Activated T-cell treated with anti-CD3 and anti-CD28 coated beads, Interleukin-2, amount 50 U/mL, for 1 hour (primary cell): ENCODE measurements around the gene ALDH4A1.
A peak's percentile ranks its signal among the peaks of the same experiment; 100 is the strongest.

ENCODE experiments used
- DNase-seq: peaks from one replicate; pipeline ENCODE4 v3.0.0-alpha.2; 2020

Gene ALDH4A1

GRCh38 chr1:18921516-18922251, 19.3 kb upstream of the ALDH4A1 start:
- DNase-seq = no peak

- no peak for DNase-seq
These were observed 18.6 kb upstream of the ALDH4A1 start for GRCh38 chr1:18920931-18921330.

- no peak for DNase-seq
These were observed 17.6 kb upstream of the ALDH4A1 start for GRCh38 chr1:18919956-18920355.

GRCh38 chr1:18919197-18919905, 17.0 kb upstream of the ALDH4A1 start:
- no peak for DNase-seq

- no peak for DNase-seq
These were observed 16.1 kb upstream of the ALDH4A1 start for GRCh38 chr1:18918417-18918816.

- no peak for DNase-seq
These were observed 14.9 kb upstream of the ALDH4A1 start for GRCh38 chr1:18917071-18917799.

GRCh38 chr1:18915341-18915740, 13.0 kb upstream of the ALDH4A1 start:
- no peak for DNase-seq

- peak; percentile 79 for DNase-seq
These were observed 10.9 kb upstream of the ALDH4A1 start for GRCh38 chr1:18913065-18913835.

GRCh38 chr1:18912550-18912949, 10.2 kb upstream of the ALDH4A1 start:
- no peak for DNase-seq

- DNase-seq = no peak
These were observed 6.8 kb upstream of the ALDH4A1 start for GRCh38 chr1:18908911-18909771.

GRCh38 chr1:18907917-18908845, 5.8 kb upstream of the ALDH4A1 start:
- DNase-seq = no peak

- DNase-seq = peak; percentile 58
These were observed 4.9 kb upstream of the ALDH4A1 start for GRCh38 chr1:18907021-18907916.

GRCh38 chr1:18903291-18903756, 969 bp upstream of the ALDH4A1 start:
- no peak for DNase-seq

GRCh38 chr1:18901952-18902522, 318 bp downstream of the ALDH4A1 start:
- DNase-seq = no peak

GRCh38 chr1:18901147-18901951, 1.0 kb downstream of the ALDH4A1 start:
- no peak for DNase-seq

GRCh38 chr1:18900303-18900841, 2.0 kb downstream of the ALDH4A1 start:
- DNase-seq = no peak

GRCh38 chr1:18899363-18900049, 2.8 kb downstream of the ALDH4A1 start:
- no peak for DNase-seq
